ENCODE data around the gene MIEF2. TPM values are rescaled to one million over a fixed set of nuclear protein-coding genes. Genes with fewer than 3 reads are reported as not detected.

The MIEF2 gene
- polyA plus RNA-seq, 3 donors: 3.5 to 6.1 (median 4.9) TPM

- no peaks in the 10 kb centered on the region for H3K9me3 ChIP-seq (replicated peaks in 1 of 2; ENCODE audit: control insufficient read depth in 1 of 2, insufficient read depth in 1 of 2, low read length in 2 of 2)
- Mint-ChIP-seq H3K9me3 (no peaks in the 10 kb centered on the region), H3K27me3 (ENCODE audit: low read depth in 3 of 3) (peaks cover 0 to 3% (median 0%) of the 10 kb centered on the region in 3 donors), H3K36me3 (peaks cover 70 to 80% of the 10 kb centered on the region in 2 donors), H3K27ac (peak overlapping the region in 2 of 7 donors; percentile 47 to 85), H3K4me1 (peaks cover 14% of the 10 kb centered on the region), H3K4me3 (no peak overlapping the region)
- H3K4me2 ChIP-seq (replicated peaks; ENCODE audit: extremely low read depth, low read length, poor library complexity, severe bottlenecking): no peak overlapping the region
- peak overlapping the region in 1 of 2 donors; percentile 20 for H3K27ac ChIP-seq (ENCODE audit: low read depth in 1 of 2, low read length in 2 of 2)
- H3K9ac ChIP-seq (ENCODE audit: insufficient read depth, low read length, poor library complexity, severe bottlenecking): no peak overlapping the region
- intact Hi-C loops (cut with micrococcal nuclease): no loop called here
- H2AFZ ChIP-seq (ENCODE audit: insufficient read depth, low read depth, low read length, poor library complexity, severe bottlenecking): no peak overlapping the region
- H3K4me3 ChIP-seq (replicated peaks in 1 of 3; ENCODE audit: low read depth in 2 of 3, low read length in 3 of 3): no peak overlapping the region
- no peak for DNase-seq
- no peaks in the 10 kb centered on the region for H3K27me3 ChIP-seq (ENCODE audit: control insufficient read depth in 2 of 2, insufficient read depth in 2 of 2, low read length in 2 of 2)
- 99% methylated on average over 22 of the region's 27 CpGs for WGBS (ENCODE audit: insufficient coverage)
- TF ChIP-seq CTCF (IDR thresholded peaks at IDR 0.05): no peak
- H3K36me3 ChIP-seq (replicated peaks in 1 of 2; ENCODE audit: control insufficient read depth in 1 of 2, insufficient read depth in 2 of 2, low read length in 2 of 2): peaks cover 69 to 75% of the 10 kb centered on the region in 2 donors
- H4K20me1 ChIP-seq (ENCODE audit: insufficient read depth, low read length): peaks cover 84% of the 10 kb centered on the region
- H3K79me2 ChIP-seq (ENCODE audit: insufficient read depth, low read length): peaks cover 39% of the 10 kb centered on the region
- peaks cover 15 to 21% of the 10 kb centered on the region in 2 donors for H3K4me1 ChIP-seq (ENCODE audit: control insufficient read depth in 1 of 2, insufficient read depth in 2 of 2, low read length in 2 of 2)
These were observed 6.3 kb upstream of the MIEF2 start for GRCh38 chr17:18253947-18254821.

GRCh38 chr17:18254888-18255649 is 5.4 kb upstream of the MIEF2 start:
- Mint-ChIP-seq H3K36me3 (peaks cover 63 to 71% of the 10 kb centered on the region in 2 donors), H3K27ac (peak overlapping the region in 2 of 7 donors; percentile 42 to 85)
- no peak overlapping the region for H3K9ac ChIP-seq (ENCODE audit: insufficient read depth, low read length, poor library complexity, severe bottlenecking)

More at GRCh38 chr17:18254888-18255649, 5.4 kb upstream of the MIEF2 start:
- WGBS (ENCODE audit: insufficient coverage): 98% methylated on average over 6 of the region's 8 CpGs
- Histone ChIP-seq H3K9me3 (replicated peaks in 1 of 2; ENCODE audit: control insufficient read depth in 1 of 2, insufficient read depth in 1 of 2, low read length in 2 of 2) (no peaks in the 10 kb centered on the region), H3K27ac (ENCODE audit: low read depth in 1 of 2, low read length in 2 of 2) (peak overlapping the region in 1 of 2 donors; percentile 20), H3K4me3 (replicated peaks in 1 of 3; ENCODE audit: low read depth in 2 of 3, low read length in 3 of 3) (no peak overlapping the region), H3K4me1 (ENCODE audit: control insufficient read depth in 1 of 2, insufficient read depth in 2 of 2, low read length in 2 of 2) (peaks cover 22 to 28% of the 10 kb centered on the region in 2 donors), H3K27me3 (ENCODE audit: control insufficient read depth in 2 of 2, insufficient read depth in 2 of 2, low read length in 2 of 2) (no peaks in the 10 kb centered on the region), H3K79me2 (ENCODE audit: insufficient read depth, low read length) (peaks cover 39% of the 10 kb centered on the region), H2AFZ (ENCODE audit: insufficient read depth, low read depth, low read length, poor library complexity, severe bottlenecking) (no peak overlapping the region), H4K20me1 (ENCODE audit: insufficient read depth, low read length) (peaks cover 81% of the 10 kb centered on the region), H3K4me2 (replicated peaks; ENCODE audit: extremely low read depth, low read length, poor library complexity, severe bottlenecking) (no peak overlapping the region), H3K36me3 (replicated peaks in 1 of 2; ENCODE audit: control insufficient read depth in 1 of 2, insufficient read depth in 2 of 2, low read length in 2 of 2) (peaks cover 66 to 68% of the 10 kb centered on the region in 2 donors)
- Mint-ChIP-seq H3K4me3 (no peak overlapping the region), H3K27me3 (ENCODE audit: low read depth in 3 of 3) (peaks cover 0 to 3% (median 0%) of the 10 kb centered on the region in 3 donors), H3K4me1 (peaks cover 21% of the 10 kb centered on the region), H3K9me3 (no peaks in the 10 kb centered on the region)
- no peak for DNase-seq
- TF ChIP-seq CTCF (IDR thresholded peaks at IDR 0.05): no peak
- intact Hi-C loops (cut with micrococcal nuclease): loop anchor here in 1 of 2 donors (5.0 kb wide), 1 partner anchor 42 kb away; no protein-coding TSS in a partner anchor
